ENCODE data around the gene ARSG.
A peak's percentile ranks its signal among the peaks of the same experiment; 100 is the strongest.

ARSG gene

DNA sequence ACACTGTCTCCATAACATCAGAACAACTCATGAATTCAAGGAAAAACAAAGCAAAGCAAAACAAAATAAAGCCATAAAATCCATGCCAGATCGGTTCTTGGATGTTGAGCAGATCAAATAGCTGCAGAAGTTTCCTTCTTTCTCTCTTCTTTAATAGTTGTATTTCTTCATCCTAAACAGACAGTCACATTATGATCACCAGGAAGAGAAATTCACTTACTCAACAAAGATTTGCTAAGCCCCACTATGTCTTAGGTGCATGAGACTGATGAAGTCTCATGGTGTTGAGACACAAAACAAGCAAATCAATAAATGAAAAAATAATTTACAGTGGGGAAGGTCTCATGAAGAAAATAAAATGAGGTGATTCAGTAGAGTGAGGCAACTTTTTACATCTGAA lies 93.2 kb downstream of the ARSG start:
- Histone ChIP-seq H2AFZ (ENCODE audit: low read length, unreplicated experiment) (no peak overlapping the region), H3K27ac (ENCODE audit: low read depth, low read length) (peak overlapping the region; percentile 95), H3K4me1 (ENCODE audit: control insufficient read depth, insufficient read depth, low read length, unreplicated experiment) (peaks cover 50% of the 10 kb centered on the region), H3K4me3 (ENCODE audit: low read depth, low read length) (peak overlapping the region; percentile 8), H3K79me2 (ENCODE audit: control insufficient read depth, insufficient read depth, low read length, unreplicated experiment) (no peaks in the 10 kb centered on the region), H3K36me3 (ENCODE audit: insufficient read depth, low read length) (no peaks in the 10 kb centered on the region), H3K27me3 (ENCODE audit: insufficient read depth, low read length) (no peaks in the 10 kb centered on the region)

DNA sequence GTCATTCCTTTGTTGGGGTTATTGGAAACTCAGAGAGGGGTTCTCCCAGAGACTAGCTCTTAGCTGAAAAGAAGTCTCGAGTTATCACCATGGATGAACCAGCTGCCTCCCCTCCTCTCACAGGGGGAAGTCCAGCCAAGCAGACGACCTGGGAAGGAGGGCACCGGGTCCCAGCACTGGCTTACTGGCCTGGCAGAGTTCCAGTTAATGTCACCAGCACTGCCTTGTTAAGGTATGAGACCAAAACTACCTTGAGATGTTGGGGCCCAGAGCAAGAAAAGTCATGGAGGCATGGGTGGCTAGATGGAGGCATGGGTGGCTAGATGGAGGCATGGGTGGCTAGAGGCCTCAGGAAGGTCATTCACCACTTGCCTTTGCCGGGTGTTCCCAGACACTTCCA lies 93.6 kb downstream of the ARSG start:
- Histone ChIP-seq H3K79me2 (ENCODE audit: control insufficient read depth, insufficient read depth, low read length, unreplicated experiment) (no peaks in the 10 kb centered on the region), H3K4me3 (ENCODE audit: low read depth, low read length) (no peak overlapping the region), H3K36me3 (ENCODE audit: insufficient read depth, low read length) (no peaks in the 10 kb centered on the region), H3K4me1 (ENCODE audit: control insufficient read depth, insufficient read depth, low read length, unreplicated experiment) (peaks cover 50% of the 10 kb centered on the region), H2AFZ (ENCODE audit: low read length, unreplicated experiment) (no peak overlapping the region), H3K27me3 (ENCODE audit: insufficient read depth, low read length) (no peaks in the 10 kb centered on the region), H3K27ac (ENCODE audit: low read depth, low read length) (peak overlapping the region; percentile 95)

DNA sequence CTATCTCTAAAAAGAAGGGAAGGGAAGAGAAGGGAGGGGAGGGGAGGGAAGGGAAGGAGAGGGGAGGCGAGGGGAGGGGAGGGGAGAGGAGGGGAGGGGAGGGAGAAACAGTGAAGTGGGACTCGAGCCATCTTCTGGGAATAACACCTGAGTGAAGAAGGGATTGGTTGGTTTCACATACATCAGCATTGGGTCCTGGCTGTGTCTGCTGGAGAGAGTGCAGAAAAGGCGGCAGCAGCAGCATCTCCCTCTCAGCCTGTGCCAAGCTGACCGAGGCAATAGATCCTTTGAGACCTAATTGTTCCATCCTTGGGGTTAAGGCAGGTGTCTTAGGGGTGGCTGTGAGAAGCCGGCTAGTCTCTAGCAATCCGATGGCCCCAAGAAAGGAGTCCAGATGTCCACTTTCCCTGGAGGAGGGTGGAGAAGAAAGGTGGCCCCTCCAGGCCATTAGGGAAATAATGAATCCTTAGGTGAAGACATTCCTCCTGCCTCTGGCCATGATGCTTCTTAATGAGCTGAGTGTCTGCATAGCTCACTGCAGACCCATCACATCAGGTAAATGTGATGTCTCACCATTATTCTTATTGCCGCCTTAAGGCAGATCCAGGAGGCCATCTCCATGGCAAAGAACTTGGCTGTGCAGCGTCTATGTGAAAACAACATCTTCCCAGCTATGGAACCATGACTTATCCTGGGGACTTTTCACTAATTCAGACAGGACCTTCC lies 94.4 kb downstream of the ARSG start:
- peaks cover 43% of the 10 kb centered on the region for H3K4me1 ChIP-seq (ENCODE audit: control insufficient read depth, insufficient read depth, low read length, unreplicated experiment)
- no peak overlapping the region for H3K4me3 ChIP-seq (ENCODE audit: low read depth, low read length)
- H2AFZ ChIP-seq (ENCODE audit: low read length, unreplicated experiment): no peak overlapping the region
- H3K36me3 ChIP-seq (ENCODE audit: insufficient read depth, low read length): no peaks in the 10 kb centered on the region
- peak overlapping the region; percentile 95 for H3K27ac ChIP-seq (ENCODE audit: low read depth, low read length)
- H3K79me2 ChIP-seq (ENCODE audit: control insufficient read depth, insufficient read depth, low read length, unreplicated experiment): no peaks in the 10 kb centered on the region
- no peaks in the 10 kb centered on the region for H3K27me3 ChIP-seq (ENCODE audit: insufficient read depth, low read length)

- Histone ChIP-seq H3K79me2 (ENCODE audit: control insufficient read depth, insufficient read depth, low read length, unreplicated experiment) (no peaks in the 10 kb centered on the region), H3K4me1 (ENCODE audit: control insufficient read depth, insufficient read depth, low read length, unreplicated experiment) (peaks cover 33% of the 10 kb centered on the region), H3K4me3 (ENCODE audit: low read depth, low read length) (no peak overlapping the region), H3K36me3 (ENCODE audit: insufficient read depth, low read length) (no peaks in the 10 kb centered on the region), H2AFZ (ENCODE audit: low read length, unreplicated experiment) (no peak overlapping the region), H3K27me3 (ENCODE audit: insufficient read depth, low read length) (no peaks in the 10 kb centered on the region), H3K27ac (ENCODE audit: low read depth, low read length) (no peak overlapping the region)
Measured at GRCh38 chr17:68387435-68388218, 96.3 kb downstream of the ARSG start.

- H3K27me3 ChIP-seq (ENCODE audit: insufficient read depth, low read length): no peaks in the 10 kb centered on the region
- no peaks in the 10 kb centered on the region for H3K36me3 ChIP-seq (ENCODE audit: insufficient read depth, low read length)
- H3K27ac ChIP-seq (ENCODE audit: low read depth, low read length): no peak overlapping the region
- no peak overlapping the region for H3K4me3 ChIP-seq (ENCODE audit: low read depth, low read length)
- H3K79me2 ChIP-seq (ENCODE audit: control insufficient read depth, insufficient read depth, low read length, unreplicated experiment): no peaks in the 10 kb centered on the region
- H2AFZ ChIP-seq (ENCODE audit: low read length, unreplicated experiment): no peak overlapping the region
- peaks cover 19% of the 10 kb centered on the region for H3K4me1 ChIP-seq (ENCODE audit: control insufficient read depth, insufficient read depth, low read length, unreplicated experiment)
Measured at GRCh38 chr17:68389041-68389440, 97.7 kb downstream of the ARSG start.

- Histone ChIP-seq H3K4me3 (ENCODE audit: low read depth, low read length) (peak overlapping the region; percentile 17; the same call in 1 of the 2 replicates), H2AFZ (ENCODE audit: low read length, unreplicated experiment) (peak overlapping the region; percentile 74), H3K4me1 (ENCODE audit: control insufficient read depth, insufficient read depth, low read length, unreplicated experiment) (peaks cover 6% of the 10 kb centered on the region), H3K36me3 (ENCODE audit: insufficient read depth, low read length) (no peaks in the 10 kb centered on the region), H3K27ac (ENCODE audit: low read depth, low read length) (no peak overlapping the region), H3K27me3 (ENCODE audit: insufficient read depth, low read length) (no peaks in the 10 kb centered on the region), H3K79me2 (ENCODE audit: control insufficient read depth, insufficient read depth, low read length, unreplicated experiment) (no peaks in the 10 kb centered on the region)
Measured at GRCh38 chr17:68390888-68391545, 99.7 kb downstream of the ARSG start.

- Histone ChIP-seq H3K4me3 (ENCODE audit: low read depth, low read length) (peak overlapping the region; percentile 17; the same call in 1 of the 2 replicates), H2AFZ (ENCODE audit: low read length, unreplicated experiment) (peak overlapping the region; percentile 74), H3K27ac (ENCODE audit: low read depth, low read length) (no peak overlapping the region), H3K79me2 (ENCODE audit: control insufficient read depth, insufficient read depth, low read length, unreplicated experiment) (no peaks in the 10 kb centered on the region), H3K4me1 (ENCODE audit: control insufficient read depth, insufficient read depth, low read length, unreplicated experiment) (peaks cover 6% of the 10 kb centered on the region), H3K27me3 (ENCODE audit: insufficient read depth, low read length) (no peaks in the 10 kb centered on the region), H3K36me3 (ENCODE audit: insufficient read depth, low read length) (no peaks in the 10 kb centered on the region)
Measured at GRCh38 chr17:68391561-68392268, 100.4 kb downstream of the ARSG start.

DNA sequence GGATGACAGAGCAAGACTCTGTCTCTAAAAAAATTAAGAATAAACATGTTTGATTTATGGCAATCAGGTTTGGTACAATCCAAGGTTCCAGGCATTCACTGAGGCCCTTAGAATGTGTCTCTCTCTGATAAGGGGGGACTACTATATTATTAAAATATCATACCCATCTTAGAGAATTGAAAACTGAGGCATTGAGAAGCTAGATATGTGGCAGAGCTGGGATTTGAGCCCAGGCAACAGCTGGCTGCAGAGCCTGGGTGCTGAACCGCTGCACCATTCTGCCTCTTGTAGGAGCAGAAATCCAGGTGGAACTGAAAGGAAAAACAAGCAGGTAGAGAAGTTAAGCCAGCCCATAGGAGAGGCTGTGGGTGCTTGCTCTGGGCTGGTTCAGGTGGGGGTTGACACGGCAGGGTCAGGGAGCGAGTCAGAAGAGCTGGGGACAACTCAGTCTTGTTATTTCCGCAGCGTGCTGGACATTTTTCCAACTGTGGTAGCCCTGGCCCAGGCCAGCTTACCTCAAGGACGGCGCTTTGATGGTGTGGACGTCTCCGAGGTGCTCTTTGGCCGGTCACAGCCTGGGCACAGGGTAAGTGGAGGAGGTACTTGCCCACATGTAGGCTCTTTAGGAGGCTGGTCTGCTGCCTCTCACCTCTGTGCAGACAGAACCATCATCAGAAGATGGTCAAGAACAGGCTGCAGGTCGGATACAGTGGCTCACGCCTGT lies 103.5 kb downstream of the ARSG start:
- H3K4me3 ChIP-seq (ENCODE audit: low read depth, low read length): no peak overlapping the region
- H3K27me3 ChIP-seq (ENCODE audit: insufficient read depth, low read length): no peaks in the 10 kb centered on the region
- no peaks in the 10 kb centered on the region for H3K36me3 ChIP-seq (ENCODE audit: insufficient read depth, low read length)
- no peak overlapping the region for H3K27ac ChIP-seq (ENCODE audit: low read depth, low read length)
- no peak overlapping the region for H2AFZ ChIP-seq (ENCODE audit: low read length, unreplicated experiment)
- peaks cover 19% of the 10 kb centered on the region for H3K4me1 ChIP-seq (ENCODE audit: control insufficient read depth, insufficient read depth, low read length, unreplicated experiment)
- no peaks in the 10 kb centered on the region for H3K79me2 ChIP-seq (ENCODE audit: control insufficient read depth, insufficient read depth, low read length, unreplicated experiment)

DNA sequence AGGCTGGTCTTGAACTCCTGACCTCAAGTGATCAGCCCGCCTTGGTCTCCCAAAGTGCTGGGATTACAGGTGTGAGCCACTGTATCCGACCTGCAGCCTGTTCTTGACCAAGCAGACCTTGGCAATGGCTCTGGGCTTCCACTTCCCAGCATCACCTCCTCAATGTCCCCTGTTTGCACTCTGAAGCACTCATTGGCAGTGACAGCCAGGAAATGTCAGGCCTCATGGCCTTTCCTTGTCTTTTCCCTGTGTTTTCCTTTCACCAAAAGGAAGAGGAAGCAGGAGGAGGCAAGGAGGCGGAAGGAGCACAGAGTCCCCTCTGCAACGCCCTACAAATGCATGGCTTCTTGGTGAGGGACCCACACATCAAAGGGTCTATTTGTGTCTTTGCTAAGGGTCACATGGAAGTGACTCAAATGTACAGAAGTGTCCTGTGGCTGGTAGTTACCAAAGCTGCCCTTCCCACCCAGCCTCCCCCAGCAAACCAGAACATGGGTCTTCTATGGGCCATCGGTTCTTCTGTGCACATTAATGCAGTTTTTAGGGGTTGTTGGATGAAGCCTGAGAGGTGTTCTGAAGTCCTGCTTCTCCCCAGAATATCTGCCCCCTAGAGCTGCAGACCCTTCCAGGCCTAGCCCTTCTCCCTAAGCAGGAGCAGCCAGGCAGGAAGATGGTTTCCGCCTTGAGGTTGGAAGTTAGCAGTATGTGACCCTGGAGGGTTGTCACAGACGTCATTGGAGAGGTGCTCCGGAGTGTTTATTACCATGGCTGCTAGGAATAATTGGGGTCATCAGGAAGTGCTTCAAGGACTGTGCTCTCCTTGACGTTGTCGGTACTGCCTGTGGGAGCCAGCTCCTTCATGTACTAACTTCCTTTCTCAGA lies 105.2 kb downstream of the ARSG start:
- Histone ChIP-seq H3K27me3 (ENCODE audit: insufficient read depth, low read length) (no peaks in the 10 kb centered on the region), H3K4me1 (ENCODE audit: control insufficient read depth, insufficient read depth, low read length, unreplicated experiment) (peaks cover 24% of the 10 kb centered on the region), H3K79me2 (ENCODE audit: control insufficient read depth, insufficient read depth, low read length, unreplicated experiment) (no peaks in the 10 kb centered on the region), H3K36me3 (ENCODE audit: insufficient read depth, low read length) (no peaks in the 10 kb centered on the region), H2AFZ (ENCODE audit: low read length, unreplicated experiment) (no peak overlapping the region), H3K27ac (ENCODE audit: low read depth, low read length) (no peak overlapping the region), H3K4me3 (ENCODE audit: low read depth, low read length) (no peak overlapping the region)

Data from ACC112 (cell line).